ENCODE measurements around the gene OR8B3. TPM values are rescaled to one million over a fixed set of nuclear protein-coding genes. Genes with fewer than 3 reads are reported as not detected.

Gene OR8B3
- total RNA-seq, 1 donor from 2014 or later, result not detected

GRCh38 chr11:124441519-124441918, 42.7 kb upstream of the OR8B3 start:
- H3K27ac ChIP-seq, result no peak overlapping the region
- no peak overlapping the region for H3K4me3 ChIP-seq
- intact Hi-C loops (cut with DNase I), result no loop called here
- peaks cover 8% of the 10 kb centered on the region for H3K27me3 ChIP-seq (ENCODE audit: low read depth)
- no peak for DNase-seq
- no peak for ATAC-seq
- no peaks in the 10 kb centered on the region for H3K9me3 ChIP-seq
- TF ChIP-seq, protein P1, sequence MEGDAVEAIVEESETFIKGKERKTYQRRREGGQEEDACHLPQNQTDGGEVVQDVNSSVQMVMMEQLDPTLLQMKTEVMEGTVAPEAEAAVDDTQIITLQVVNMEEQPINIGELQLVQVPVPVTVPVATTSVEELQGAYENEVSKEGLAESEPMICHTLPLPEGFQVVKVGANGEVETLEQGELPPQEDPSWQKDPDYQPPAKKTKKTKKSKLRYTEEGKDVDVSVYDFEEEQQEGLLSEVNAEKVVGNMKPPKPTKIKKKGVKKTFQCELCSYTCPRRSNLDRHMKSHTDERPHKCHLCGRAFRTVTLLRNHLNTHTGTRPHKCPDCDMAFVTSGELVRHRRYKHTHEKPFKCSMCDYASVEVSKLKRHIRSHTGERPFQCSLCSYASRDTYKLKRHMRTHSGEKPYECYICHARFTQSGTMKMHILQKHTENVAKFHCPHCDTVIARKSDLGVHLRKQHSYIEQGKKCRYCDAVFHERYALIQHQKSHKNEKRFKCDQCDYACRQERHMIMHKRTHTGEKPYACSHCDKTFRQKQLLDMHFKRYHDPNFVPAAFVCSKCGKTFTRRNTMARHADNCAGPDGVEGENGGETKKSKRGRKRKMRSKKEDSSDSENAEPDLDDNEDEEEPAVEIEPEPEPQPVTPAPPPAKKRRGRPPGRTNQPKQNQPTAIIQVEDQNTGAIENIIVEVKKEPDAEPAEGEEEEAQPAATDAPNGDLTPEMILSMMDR (IDR thresholded peaks at IDR 0.05), result no peak
- H3K36me3 ChIP-seq, result no peaks in the 10 kb centered on the region
- no peaks in the 10 kb centered on the region for H3K4me1 ChIP-seq

DNA sequence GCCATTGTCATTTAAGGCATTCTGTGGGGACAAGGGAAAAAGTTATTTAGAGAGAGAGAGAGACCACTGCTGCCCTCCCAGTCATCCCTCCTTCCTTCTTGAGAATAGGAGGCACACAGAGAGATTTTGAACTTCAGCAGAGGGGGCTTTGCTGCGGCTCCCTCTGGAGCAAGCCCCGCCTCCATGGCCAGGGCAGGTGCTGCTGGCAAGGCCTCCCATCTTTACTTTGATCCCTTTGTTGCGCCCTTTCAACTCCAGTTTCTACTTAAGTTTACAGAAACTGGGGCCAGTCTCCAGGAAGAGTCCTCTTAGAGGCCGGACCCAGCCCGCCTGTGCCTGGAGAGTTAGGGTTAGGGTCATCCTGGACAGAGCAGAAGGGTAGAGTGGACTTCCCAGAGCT, 42.3 kb upstream of the OR8B3 start:
- intact Hi-C loops (cut with DNase I), result no loop called here
- DNase-seq, result no peak
- H3K27me3 ChIP-seq (ENCODE audit: low read depth), result peaks cover 8% of the 10 kb centered on the region

GRCh38 chr11:124440608-124441007, 41.8 kb upstream of the OR8B3 start:
- intact Hi-C loops (cut with DNase I), result no loop called here
- ATAC-seq, result no peak
- no peaks in the 10 kb centered on the region for H3K4me1 ChIP-seq

More for the DNA sequence above, 42.3 kb upstream of the OR8B3 start:
- TF ChIP-seq, protein P1 (IDR thresholded peaks at IDR 0.05), result no peak
- Histone ChIP-seq H3K9me3 (no peaks in the 10 kb centered on the region), H3K4me1 (no peaks in the 10 kb centered on the region), H3K36me3 (no peaks in the 10 kb centered on the region), H3K4me3 (no peak overlapping the region), H3K27ac (no peak overlapping the region)
- ATAC-seq, result no peak

DNA sequence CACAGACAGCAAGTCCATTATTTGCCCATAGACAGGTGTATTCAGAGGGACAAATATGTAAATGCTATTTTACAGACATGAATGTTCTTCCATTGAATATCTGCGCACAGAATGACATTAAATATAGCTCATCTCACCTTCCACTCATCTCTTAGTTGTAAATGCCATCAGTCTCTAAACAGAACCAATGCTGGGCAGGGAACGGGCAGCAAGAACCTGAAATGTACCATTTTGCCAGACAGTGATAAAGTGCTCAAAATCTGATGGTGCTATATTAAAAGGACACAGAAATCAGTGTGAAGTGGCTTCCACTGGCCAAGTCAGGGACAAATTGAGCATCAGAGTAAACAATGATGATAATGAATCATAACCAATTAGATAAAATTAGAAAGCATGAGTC, 35.9 kb upstream of the OR8B3 start:
- Histone ChIP-seq H3K4me3 (no peak overlapping the region), H3K27ac (no peak overlapping the region), H3K36me3 (no peaks in the 10 kb centered on the region), H3K27me3 (ENCODE audit: low read depth) (peaks cover 6% of the 10 kb centered on the region), H3K9me3 (no peaks in the 10 kb centered on the region), H3K4me1 (no peaks in the 10 kb centered on the region)
- TF ChIP-seq, protein P1 (IDR thresholded peaks at IDR 0.05), result no peak
- ATAC-seq, result no peak
- intact Hi-C loops (cut with DNase I), result no loop called here
- no peak for DNase-seq

More at GRCh38 chr11:124440608-124441007, 41.8 kb upstream of the OR8B3 start:
- no peak overlapping the region for H3K4me3 ChIP-seq
- H3K36me3 ChIP-seq, result no peaks in the 10 kb centered on the region
- H3K9me3 ChIP-seq, result no peaks in the 10 kb centered on the region
- TF ChIP-seq, protein P1 (IDR thresholded peaks at IDR 0.05), result no peak
- peaks cover 8% of the 10 kb centered on the region for H3K27me3 ChIP-seq (ENCODE audit: low read depth)
- no peak overlapping the region for H3K27ac ChIP-seq
- DNase-seq, result no peak

DNA sequence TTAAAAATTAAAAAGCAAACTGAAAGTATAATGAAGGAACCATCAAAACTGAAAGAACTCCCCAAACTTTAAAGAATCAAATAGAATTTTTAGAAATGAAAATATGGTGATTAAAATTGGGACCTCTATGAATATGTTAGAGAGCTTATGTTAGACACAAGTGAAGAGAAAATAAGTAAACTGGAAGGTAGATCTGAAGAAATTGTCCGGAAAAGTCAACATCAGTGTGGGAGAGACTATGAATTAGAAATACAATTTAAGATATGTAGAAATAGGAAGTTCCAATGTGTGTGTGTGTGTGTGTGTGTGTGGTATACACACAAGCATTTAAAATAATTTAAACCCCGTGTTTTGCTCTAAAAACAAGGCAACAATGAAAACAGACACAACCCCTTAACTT, 30.8 kb upstream of the OR8B3 start:
- Histone ChIP-seq H3K9me3 (no peaks in the 10 kb centered on the region), H3K4me3 (no peak overlapping the region), H3K27ac (no peak overlapping the region), H3K27me3 (ENCODE audit: low read depth) (no peaks in the 10 kb centered on the region), H3K36me3 (no peaks in the 10 kb centered on the region), H3K4me1 (no peaks in the 10 kb centered on the region)
- DNase-seq (no peak), ATAC-seq (no peak)
- intact Hi-C loops (cut with DNase I), result no loop called here
- TF ChIP-seq, protein P1 (IDR thresholded peaks at IDR 0.05), result no peak

Measured in lower lobe of right lung (tissue), 2 donors.